ENCODE data around the gene COBLL1. TPM values are rescaled to one million over a fixed set of nuclear protein-coding genes. Genes with fewer than 3 reads are reported as not detected.
A peak's percentile ranks its signal among the peaks of the same experiment; 100 is the strongest.

COBLL1 gene
- total and polyA plus RNA-seq, 2 experiments from 2014 or later: 87.3 to 146 TPM

DNA sequence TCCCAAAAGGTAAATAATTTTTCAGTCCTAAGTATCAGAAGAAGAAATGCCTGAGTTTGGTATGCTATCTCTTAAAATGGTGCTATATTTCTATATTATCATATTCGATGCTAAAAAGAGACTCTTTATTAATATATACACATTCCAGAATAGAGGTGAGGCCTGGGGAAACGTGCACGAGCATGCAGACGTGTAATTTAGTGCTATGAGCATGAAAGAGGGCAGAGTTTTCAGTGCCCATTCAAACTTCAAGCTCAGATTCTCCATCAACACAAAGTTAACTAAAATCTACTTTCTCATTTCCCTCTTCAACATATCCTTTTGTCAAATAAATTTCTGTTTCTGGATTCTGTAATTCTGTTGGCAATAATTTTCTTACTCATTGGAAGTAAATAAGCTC lies 5.7 kb upstream of the COBLL1 start:
- H3K4me2 ChIP-seq: no peak overlapping the region
- H3K36me3 ChIP-seq (replicated peaks; ENCODE audit: insufficient read depth, low read depth): no peaks in the 10 kb centered on the region
- no peaks in the 10 kb centered on the region for H3K79me2 ChIP-seq
- no peaks in the 10 kb centered on the region for H3K9me2 ChIP-seq (replicated peaks; ENCODE audit: insufficient read depth)
- no peaks in the 10 kb centered on the region for H3K9me3 ChIP-seq (ENCODE audit: low read depth)
- DNase-seq (ENCODE audit: low spot score): no peak
- 78% methylated on average over 4 of the region's 4 CpGs for WGBS (ENCODE audit: low lambda C conversion rate, missing lambda C conversion rate)
- peak overlapping the region; percentile 21 for H3K27ac ChIP-seq
- peaks cover 32% of the 10 kb centered on the region for H3K4me1 ChIP-seq (ENCODE audit: insufficient read depth)
- TF ChIP-seq EZH2phosphoT487 (IDR thresholded peaks at IDR 0.05; ENCODE audit: low read depth, severe bottlenecking, unreplicated experiment) (no peak), EZH2 (IDR thresholded peaks at IDR 0.05; ENCODE audit: borderline replicate concordance) (no peak), CTCF (IDR thresholded peaks at IDR 0.05; ENCODE audit: poor library complexity) (no peak)
- no peaks in the 10 kb centered on the region for H4K20me1 ChIP-seq (ENCODE audit: insufficient read depth, poor library complexity, severe bottlenecking)
- no peak overlapping the region for H3K4me3 ChIP-seq
- H2AFZ ChIP-seq: no peak overlapping the region
- H3K27me3 ChIP-seq: no peaks in the 10 kb centered on the region

GRCh38 chr2:164846276-164846675 lies 4.7 kb upstream of the COBLL1 start:
- 89% methylated on average over 2 of the region's 2 CpGs for WGBS (ENCODE audit: low lambda C conversion rate, missing lambda C conversion rate)
- no peaks in the 10 kb centered on the region for H4K20me1 ChIP-seq (ENCODE audit: insufficient read depth, poor library complexity, severe bottlenecking)

DNA sequence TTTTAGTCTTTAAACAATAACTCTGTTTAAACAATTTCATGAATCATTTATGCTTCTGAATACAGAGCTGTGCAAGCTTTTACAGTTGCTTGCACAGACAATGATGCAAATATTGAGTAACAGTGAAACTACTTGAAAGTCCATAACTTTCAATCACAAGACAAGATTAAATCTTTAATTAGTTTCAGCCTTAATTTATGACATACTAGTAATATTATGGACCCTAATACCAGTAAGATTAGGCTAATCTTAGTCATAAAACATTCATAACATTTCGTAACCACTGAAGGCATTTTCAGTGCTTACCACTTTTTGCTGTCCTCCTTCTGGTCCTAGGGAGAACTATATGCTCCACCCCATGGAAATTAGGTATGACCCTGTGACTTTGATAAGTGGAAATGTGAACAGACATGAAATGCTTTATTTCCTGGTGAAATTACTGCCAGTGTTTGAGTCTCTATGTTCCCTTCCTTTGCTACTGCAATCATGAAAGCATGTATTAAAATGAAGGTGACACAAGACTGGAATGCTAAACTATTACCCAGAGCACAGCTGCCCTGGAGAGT lies 1.8 kb upstream of the COBLL1 start:
- H4K20me1 ChIP-seq (ENCODE audit: insufficient read depth, poor library complexity, severe bottlenecking): no peaks in the 10 kb centered on the region
- H3K27ac ChIP-seq: peak overlapping the region; percentile 99
- H3K4me3 ChIP-seq: no peak overlapping the region
- no peaks in the 10 kb centered on the region for H3K27me3 ChIP-seq
- peak overlapping the region; percentile 86 for H3K4me2 ChIP-seq
- peak; percentile 42 for DNase-seq (ENCODE audit: low spot score)
- H3K9me3 ChIP-seq (ENCODE audit: low read depth): no peaks in the 10 kb centered on the region
- no peaks in the 10 kb centered on the region for H3K9me2 ChIP-seq (replicated peaks; ENCODE audit: insufficient read depth)
- no peak overlapping the region for H2AFZ ChIP-seq
- TF ChIP-seq EZH2 (IDR thresholded peaks at IDR 0.05; ENCODE audit: borderline replicate concordance) (no peak), EZH2phosphoT487 (IDR thresholded peaks at IDR 0.05; ENCODE audit: low read depth, severe bottlenecking, unreplicated experiment) (no peak), CTCF (IDR thresholded peaks at IDR 0.05; ENCODE audit: poor library complexity) (no peak)
- no peaks in the 10 kb centered on the region for H3K36me3 ChIP-seq (replicated peaks; ENCODE audit: insufficient read depth, low read depth)
- WGBS (ENCODE audit: low lambda C conversion rate, missing lambda C conversion rate): 41% methylated on average over 1 of the region's 1 CpG
- peaks cover 18% of the 10 kb centered on the region for H3K4me1 ChIP-seq (ENCODE audit: insufficient read depth)
- H3K79me2 ChIP-seq: peaks cover 16% of the 10 kb centered on the region

More at GRCh38 chr2:164846276-164846675, 4.7 kb upstream of the COBLL1 start:
- Histone ChIP-seq H3K4me2 (no peak overlapping the region), H3K4me3 (no peak overlapping the region), H3K9me3 (ENCODE audit: low read depth) (no peaks in the 10 kb centered on the region), H3K27ac (no peak overlapping the region), H3K27me3 (no peaks in the 10 kb centered on the region), H3K79me2 (no peaks in the 10 kb centered on the region), H3K9me2 (replicated peaks; ENCODE audit: insufficient read depth) (no peaks in the 10 kb centered on the region), H3K4me1 (ENCODE audit: insufficient read depth) (peaks cover 32% of the 10 kb centered on the region), H2AFZ (no peak overlapping the region), H3K36me3 (replicated peaks; ENCODE audit: insufficient read depth, low read depth) (no peaks in the 10 kb centered on the region)
- TF ChIP-seq EZH2phosphoT487 (IDR thresholded peaks at IDR 0.05; ENCODE audit: low read depth, severe bottlenecking, unreplicated experiment) (no peak), CTCF (IDR thresholded peaks at IDR 0.05; ENCODE audit: poor library complexity) (no peak), EZH2 (IDR thresholded peaks at IDR 0.05; ENCODE audit: borderline replicate concordance) (no peak)
- no peak for DNase-seq (ENCODE audit: low spot score)

Data from hepatocyte (in vitro differentiated cells).